HUES48 (cell line): ENCODE data around the gene CCDC107.
A peak's percentile ranks its signal among the peaks of the same experiment; 100 is the strongest.
"Not testable (repeated sequence)": the region's sequence is repeated elsewhere in the genome, so short reads cannot be mapped to it uniquely, and the experiment has no call there.

ENCODE experiments used
- H3K27ac ChIP-seq: one replicate; pipeline ENCODE4 v1.7.0; 2013; ENCODE audit warnings: low read depth, low read length, inconsistent platforms
- H3K27me3 ChIP-seq: 2 replicates; pipeline ENCODE4 v1.6.1; 2013; ENCODE audit warnings: mild to moderate bottlenecking, low read length; ENCODE audit not compliant: control insufficient read depth, insufficient read depth
- H3K36me3 ChIP-seq: 2 replicates; pipeline ENCODE4 v1.6.1; 2013; ENCODE audit warnings: low read length; ENCODE audit not compliant: control insufficient read depth, insufficient read depth
- H3K4me1 ChIP-seq: 2 replicates; pipeline ENCODE4 v1.6.1; 2013; ENCODE audit warnings: mild to moderate bottlenecking, low read length; ENCODE audit not compliant: control insufficient read depth, insufficient read depth
- H3K4me3 ChIP-seq: 2 replicates; pipeline ENCODE4 v1.5.1; 2013; ENCODE audit warnings: mild to moderate bottlenecking, low read depth, low read length
- H3K9ac ChIP-seq: 2 replicates; pipeline ENCODE4 v1.6.1; 2013; ENCODE audit warnings: mild to moderate bottlenecking, low read depth, low read length, moderate library complexity
- H3K9me3 ChIP-seq: 2 replicates; pipeline ENCODE4 v1.6.1; 2013; ENCODE audit warnings: low read length; ENCODE audit not compliant: control insufficient read depth, insufficient read depth

The CCDC107 gene

GRCh38 chr9:35638751-35639150, 19.3 kb upstream of the CCDC107 start:
- H3K27me3 ChIP-seq, H3K9ac ChIP-seq, H3K4me1 ChIP-seq, H3K27ac ChIP-seq, H3K36me3 ChIP-seq, H3K9me3 ChIP-seq, H3K4me3 ChIP-seq: not testable (repeated sequence)

- H3K36me3 ChIP-seq, H3K9me3 ChIP-seq, H3K4me1 ChIP-seq, H3K27me3 ChIP-seq, H3K9ac ChIP-seq, H3K27ac ChIP-seq, H3K4me3 ChIP-seq: not testable (repeated sequence)
Observed at GRCh38 chr9:35639225-35639624, 18.9 kb upstream of the CCDC107 start.

GRCh38 chr9:35639631-35640030, 18.5 kb upstream of the CCDC107 start:
- Histone ChIP-seq H3K9me3 (no peaks in the 10 kb centered on the region), H3K27me3 (no peaks in the 10 kb centered on the region), H3K9ac (no peak overlapping the region), H3K36me3 (no peaks in the 10 kb centered on the region), H3K27ac (no peak overlapping the region), H3K4me3 (no peak overlapping the region), H3K4me1 (no peaks in the 10 kb centered on the region)

- H3K9ac ChIP-seq, H3K36me3 ChIP-seq, H3K27me3 ChIP-seq, H3K9me3 ChIP-seq, H3K4me3 ChIP-seq, H3K4me1 ChIP-seq, H3K27ac ChIP-seq: not testable (repeated sequence)
Observed at GRCh38 chr9:35640431-35640830, 17.7 kb upstream of the CCDC107 start.

GRCh38 chr9:35641478-35641877, 16.6 kb upstream of the CCDC107 start:
- H3K4me3 ChIP-seq, H3K9ac ChIP-seq, H3K9me3 ChIP-seq, H3K27me3 ChIP-seq, H3K27ac ChIP-seq, H3K36me3 ChIP-seq, H3K4me1 ChIP-seq: not testable (repeated sequence)

GRCh38 chr9:35643046-35643445, 15.0 kb upstream of the CCDC107 start:
- Histone ChIP-seq H3K36me3 (no peaks in the 10 kb centered on the region), H3K27ac (no peak overlapping the region), H3K27me3 (no peaks in the 10 kb centered on the region), H3K4me1 (0 out of 2 replicates have a peak, but pooled peaks cover 4% of the 10 kb centered on the region), H3K9ac (no peak overlapping the region), H3K9me3 (no peaks in the 10 kb centered on the region), H3K4me3 (no peak overlapping the region)

GRCh38 chr9:35645736-35646135, 12.4 kb upstream of the CCDC107 start:
- not testable (repeated sequence) for H3K9ac ChIP-seq
- H3K27ac ChIP-seq: peak overlapping the region; percentile 50
- H3K4me1 ChIP-seq: peaks cover 13% of the 10 kb centered on the region; the same call in 1 of the 2 replicates

GRCh38 chr9:35646153-35646532, 11.9 kb upstream of the CCDC107 start:
- peak overlapping the region; percentile 50 for H3K27ac ChIP-seq
- H3K36me3 ChIP-seq: no peaks in the 10 kb centered on the region
- H3K4me3 ChIP-seq: peak overlapping the region; percentile 93
- H3K27me3 ChIP-seq: no peaks in the 10 kb centered on the region
- H3K4me1 ChIP-seq: peaks cover 17% of the 10 kb centered on the region; the same call in 1 of the 2 replicates
- H3K9me3 ChIP-seq: no peaks in the 10 kb centered on the region
- peak overlapping the region; percentile 45; the same call in 1 of the 2 replicates for H3K9ac ChIP-seq

More at GRCh38 chr9:35645736-35646135, 12.4 kb upstream of the CCDC107 start:
- peak overlapping the region; percentile 93 for H3K4me3 ChIP-seq
- not testable (repeated sequence) for H3K9me3 ChIP-seq, H3K36me3 ChIP-seq, H3K27me3 ChIP-seq

GRCh38 chr9:35646533-35647265, 11.4 kb upstream of the CCDC107 start:
- no peaks in the 10 kb centered on the region for H3K9me3 ChIP-seq
- H3K36me3 ChIP-seq: no peaks in the 10 kb centered on the region
- H3K4me1 ChIP-seq: peaks cover 21% of the 10 kb centered on the region; the same call in 1 of the 2 replicates
- no peaks in the 10 kb centered on the region for H3K27me3 ChIP-seq
- H3K9ac ChIP-seq: peak overlapping the region; percentile 45; the same call in 1 of the 2 replicates
- peak overlapping the region; percentile 50 for H3K27ac ChIP-seq
- H3K4me3 ChIP-seq: peak overlapping the region; percentile 93

- Histone ChIP-seq H3K9me3 (no peaks in the 10 kb centered on the region), H3K27me3 (no peaks in the 10 kb centered on the region), H3K4me3 (no peak overlapping the region), H3K4me1 (peaks cover 21% of the 10 kb centered on the region; the same call in 1 of the 2 replicates), H3K36me3 (no peaks in the 10 kb centered on the region), H3K27ac (no peak overlapping the region), H3K9ac (no peak overlapping the region)
Observed at GRCh38 chr9:35649431-35650340, 8.4 kb upstream of the CCDC107 start.
